ENCODE data around the gene ZNF282. TPM values are rescaled to one million over a fixed set of nuclear protein-coding genes. Genes with fewer than 3 reads are reported as not detected.

Gene ZNF282
- total and polyA plus RNA-seq, 7 donors: 7.6 to 22.5 (median 15.3) TPM

DNA sequence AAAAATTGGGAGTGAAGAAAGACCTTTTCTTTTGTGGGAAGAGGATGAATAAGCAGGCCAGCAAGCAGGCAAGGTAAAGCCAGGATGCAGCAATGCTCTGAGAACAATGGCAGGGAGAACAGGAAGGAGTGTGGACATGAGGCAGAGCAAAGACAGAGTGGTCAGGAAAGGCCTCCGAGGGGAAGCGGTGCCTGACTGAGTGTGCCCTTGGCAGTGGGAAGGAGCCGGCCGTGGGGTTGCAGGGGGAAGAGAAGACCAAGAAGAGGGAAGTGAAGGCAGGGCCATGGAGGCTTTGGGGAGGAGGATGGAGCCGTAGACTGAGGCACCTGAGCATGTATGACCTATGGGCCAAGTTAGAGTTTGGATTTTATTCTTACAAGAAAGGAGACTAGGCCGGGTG is 22.2 kb downstream of the ZNF282 start:
- DNase-seq (peak in 1 of 2 donors; percentile 11), ATAC-seq (no peak)
- Histone ChIP-seq H3K9me3 (no peaks in the 10 kb centered on the region), H3K4me1 (no peaks in the 10 kb centered on the region), H3K4me3 (no peak overlapping the region), H3K36me3 (ENCODE audit: insufficient read depth in 1 of 2, low read depth in 1 of 2) (peaks cover 4 to 98% of the 10 kb centered on the region in 2 donors), H3K27me3 (ENCODE audit: insufficient read depth in 3 of 3, low read length in 2 of 3) (no peaks in the 10 kb centered on the region), H3K27ac (no peak overlapping the region)
- intact Hi-C loops (cut with DNase I): no loop called here
- TF ChIP-seq, protein P1, sequence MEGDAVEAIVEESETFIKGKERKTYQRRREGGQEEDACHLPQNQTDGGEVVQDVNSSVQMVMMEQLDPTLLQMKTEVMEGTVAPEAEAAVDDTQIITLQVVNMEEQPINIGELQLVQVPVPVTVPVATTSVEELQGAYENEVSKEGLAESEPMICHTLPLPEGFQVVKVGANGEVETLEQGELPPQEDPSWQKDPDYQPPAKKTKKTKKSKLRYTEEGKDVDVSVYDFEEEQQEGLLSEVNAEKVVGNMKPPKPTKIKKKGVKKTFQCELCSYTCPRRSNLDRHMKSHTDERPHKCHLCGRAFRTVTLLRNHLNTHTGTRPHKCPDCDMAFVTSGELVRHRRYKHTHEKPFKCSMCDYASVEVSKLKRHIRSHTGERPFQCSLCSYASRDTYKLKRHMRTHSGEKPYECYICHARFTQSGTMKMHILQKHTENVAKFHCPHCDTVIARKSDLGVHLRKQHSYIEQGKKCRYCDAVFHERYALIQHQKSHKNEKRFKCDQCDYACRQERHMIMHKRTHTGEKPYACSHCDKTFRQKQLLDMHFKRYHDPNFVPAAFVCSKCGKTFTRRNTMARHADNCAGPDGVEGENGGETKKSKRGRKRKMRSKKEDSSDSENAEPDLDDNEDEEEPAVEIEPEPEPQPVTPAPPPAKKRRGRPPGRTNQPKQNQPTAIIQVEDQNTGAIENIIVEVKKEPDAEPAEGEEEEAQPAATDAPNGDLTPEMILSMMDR (IDR thresholded peaks at IDR 0.05): no peak
- 89 to 95% (median 91%) methylated on average over 6 of the region's 6 CpGs for WGBS, 3 donors

DNA sequence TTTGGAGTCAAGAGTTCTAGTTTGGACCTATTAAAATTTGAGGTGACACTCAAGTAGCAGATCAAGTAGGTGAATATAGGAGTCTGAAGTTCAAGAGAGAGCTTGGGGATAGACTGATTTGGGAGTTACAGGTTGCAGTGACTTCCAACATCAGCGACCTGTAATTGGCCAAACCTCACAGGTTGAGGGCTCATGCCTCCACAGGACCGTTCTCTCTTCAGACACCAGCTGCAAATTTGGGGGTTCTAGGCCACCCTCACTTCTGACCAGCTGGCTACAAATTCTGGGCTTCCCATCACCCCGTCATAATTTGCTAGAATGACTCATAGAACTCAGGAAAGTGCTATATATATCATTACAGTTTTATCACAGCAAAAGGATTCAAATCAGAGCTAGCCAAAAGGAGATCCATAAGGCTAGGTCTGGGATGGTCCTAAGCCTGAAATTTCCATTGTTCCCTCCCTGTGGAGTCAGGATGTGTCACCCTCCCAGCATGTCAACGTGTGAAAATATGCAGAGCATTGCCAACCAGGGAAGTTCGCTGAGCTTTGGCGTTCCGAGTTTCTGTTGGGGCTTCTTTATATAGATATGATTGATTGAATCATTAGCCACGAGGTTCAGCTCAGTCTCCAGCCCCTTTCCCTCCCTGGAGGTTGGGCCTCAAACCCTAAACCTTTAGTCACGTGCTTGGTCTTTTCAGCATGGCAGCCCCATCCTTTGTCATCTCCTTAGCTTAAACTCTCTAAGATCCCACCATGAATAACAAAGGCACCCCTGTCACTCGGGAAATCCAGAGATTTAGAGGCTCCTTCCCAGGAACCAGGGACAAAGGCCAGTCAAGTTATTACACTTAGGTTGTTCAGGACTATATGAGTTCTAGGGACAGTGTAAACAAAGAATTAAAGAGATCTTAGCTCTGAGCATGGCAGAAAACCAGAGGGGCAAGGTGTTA is 23.4 kb downstream of the ZNF282 start:
- DNase-seq: no peak
- H3K27ac ChIP-seq: no peak overlapping the region
- no peaks in the 10 kb centered on the region for H3K9me3 ChIP-seq
- H3K4me1 ChIP-seq: no peaks in the 10 kb centered on the region
- intact Hi-C loops (cut with DNase I): no loop called here
- TF ChIP-seq, protein P1 (IDR thresholded peaks at IDR 0.05): no peak
- H3K36me3 ChIP-seq (ENCODE audit: insufficient read depth in 1 of 2, low read depth in 1 of 2): peaks cover 4 to 97% of the 10 kb centered on the region in 2 donors
- no peak overlapping the region for H3K4me3 ChIP-seq
- ATAC-seq: no peak
- 87 to 89% (median 89%) methylated on average over 10 of the region's 10 CpGs for WGBS, 3 donors
- no peaks in the 10 kb centered on the region for H3K27me3 ChIP-seq (ENCODE audit: insufficient read depth in 3 of 3, low read length in 2 of 3)

DNA sequence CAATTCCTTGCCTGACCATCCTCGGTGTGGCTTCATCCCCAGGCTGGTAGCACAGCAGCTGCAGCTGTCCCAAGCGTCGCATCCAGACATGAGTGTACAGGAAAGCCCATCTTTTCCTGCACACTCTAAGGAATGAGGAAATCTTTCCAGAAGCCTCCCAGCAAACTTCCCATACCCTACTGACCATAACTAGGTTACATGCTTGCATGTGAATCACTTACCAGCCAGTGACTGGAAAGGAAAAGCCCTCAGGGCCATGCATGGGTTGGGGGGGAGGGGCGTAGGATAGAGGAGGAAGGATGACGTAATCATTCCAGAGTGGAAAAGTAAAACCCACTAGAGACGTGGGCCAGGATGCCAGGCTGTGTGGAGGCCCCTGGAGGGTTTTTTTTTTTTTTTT is 25.2 kb downstream of the ZNF282 start:
- H3K9me3 ChIP-seq: no peaks in the 10 kb centered on the region
- TF ChIP-seq, protein P1 (IDR thresholded peaks at IDR 0.05): no peak
- H3K4me3 ChIP-seq: no peak overlapping the region
- peaks cover under 1 to 95% of the 10 kb centered on the region in 2 donors for H3K36me3 ChIP-seq (ENCODE audit: insufficient read depth in 1 of 2, low read depth in 1 of 2)
- no peaks in the 10 kb centered on the region for H3K27me3 ChIP-seq (ENCODE audit: insufficient read depth in 3 of 3, low read length in 2 of 3)
- no peak overlapping the region for H3K27ac ChIP-seq
- WGBS, 3 donors: 60 to 75% (median 63%) methylated on average over 6 of the region's 6 CpGs
- DNase-seq: no peak
- intact Hi-C loops (cut with DNase I): no loop called here
- ATAC-seq: peak in 1 of 4 donors; percentile 35
- H3K4me1 ChIP-seq: no peaks in the 10 kb centered on the region

DNA sequence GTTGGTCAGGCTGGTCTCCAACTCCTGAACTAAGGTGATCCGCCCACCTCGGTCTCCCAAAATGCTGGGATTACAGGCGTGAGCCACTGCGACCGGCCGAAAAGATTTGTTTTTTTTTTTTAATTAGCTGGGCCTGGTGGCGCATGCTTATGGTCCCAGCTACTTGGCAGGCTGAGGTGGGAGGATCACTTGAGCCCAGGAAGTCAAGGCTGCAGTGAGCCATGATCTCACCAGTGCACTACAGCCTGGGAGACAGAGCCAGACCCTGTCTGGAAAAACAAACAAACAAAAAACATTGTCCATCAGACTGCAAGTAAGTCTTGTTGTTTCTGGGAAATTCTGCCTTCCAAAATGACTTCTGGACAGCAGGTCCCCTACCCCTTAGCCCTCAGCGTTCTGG is 27.8 kb downstream of the ZNF282 start:
- WGBS, 3 donors: 94 to 97% (median 96%) methylated on average over 8 of the region's 8 CpGs
- H3K36me3 ChIP-seq (ENCODE audit: insufficient read depth in 1 of 2, low read depth in 1 of 2): peaks cover 0 to 76% of the 10 kb centered on the region in 2 donors

More for the DNA sequence above, 27.8 kb downstream of the ZNF282 start:
- Histone ChIP-seq H3K4me3 (no peak overlapping the region), H3K27me3 (ENCODE audit: insufficient read depth in 3 of 3, low read length in 2 of 3) (no peaks in the 10 kb centered on the region), H3K27ac (no peak overlapping the region), H3K9me3 (no peaks in the 10 kb centered on the region), H3K4me1 (no peaks in the 10 kb centered on the region)
- ATAC-seq: no peak
- intact Hi-C loops (cut with DNase I): no loop called here
- TF ChIP-seq, protein P1 (IDR thresholded peaks at IDR 0.05): no peak
- peak in 1 of 2 donors; percentile 1 for DNase-seq
